ENCODE measurements around the gene L3MBTL4. TPM values are rescaled to one million over a fixed set of nuclear protein-coding genes. Genes with fewer than 3 reads are reported as not detected.
"Not testable (repeated sequence)": the region's sequence is repeated elsewhere in the genome, so short reads cannot be mapped to it uniquely, and the experiment has no call there.

L3MBTL4 gene
- total RNA-seq, 1 donor from 2014 or later: 1.1 TPM

- intact Hi-C loops (cut with micrococcal nuclease): not testable (repeated sequence)
Measured at GRCh38 chr18:6047596-6047995, 367.1 kb downstream of the L3MBTL4 start.

GRCh38 chr18:6044773-6045172, 369.9 kb downstream of the L3MBTL4 start:
- intact Hi-C loops (cut with micrococcal nuclease): no loop called here

GRCh38 chr18:6044319-6044718, 370.4 kb downstream of the L3MBTL4 start:
- intact Hi-C loops (cut with micrococcal nuclease): no loop called here

- intact Hi-C loops (cut with micrococcal nuclease): no loop called here
Measured at GRCh38 chr18:6039055-6039454, 375.7 kb downstream of the L3MBTL4 start.

GRCh38 chr18:6031442-6031841, 383.3 kb downstream of the L3MBTL4 start:
- intact Hi-C loops (cut with micrococcal nuclease): no loop called here

GRCh38 chr18:6031002-6031401, 383.7 kb downstream of the L3MBTL4 start:
- intact Hi-C loops (cut with micrococcal nuclease): no loop called here

GRCh38 chr18:6024745-6025248, 389.9 kb downstream of the L3MBTL4 start:
- intact Hi-C loops (cut with micrococcal nuclease): no loop called here

GRCh38 chr18:6023551-6023950, 391.2 kb downstream of the L3MBTL4 start:
- intact Hi-C loops (cut with micrococcal nuclease): no loop called here

- intact Hi-C loops (cut with micrococcal nuclease): no loop called here
Measured at GRCh38 chr18:6022845-6023244, 391.9 kb downstream of the L3MBTL4 start.

GRCh38 chr18:6022074-6022444, 392.7 kb downstream of the L3MBTL4 start:
- intact Hi-C loops (cut with micrococcal nuclease): no loop called here

GRCh38 chr18:6021306-6022073, 393.2 kb downstream of the L3MBTL4 start:
- intact Hi-C loops (cut with micrococcal nuclease): no loop called here

GRCh38 chr18:6018671-6019070, 396.0 kb downstream of the L3MBTL4 start:
- intact Hi-C loops (cut with micrococcal nuclease): no loop called here

- intact Hi-C loops (cut with micrococcal nuclease): no loop called here
Measured at GRCh38 chr18:6017171-6017570, 397.5 kb downstream of the L3MBTL4 start.

- intact Hi-C loops (cut with micrococcal nuclease): no loop called here
Measured at GRCh38 chr18:6015364-6015763, 399.3 kb downstream of the L3MBTL4 start.

GRCh38 chr18:6013171-6013810, 401.4 kb downstream of the L3MBTL4 start:
- intact Hi-C loops (cut with micrococcal nuclease): no loop called here

GRCh38 chr18:6010921-6011320, 403.8 kb downstream of the L3MBTL4 start:
- intact Hi-C loops (cut with micrococcal nuclease): no loop called here

GRCh38 chr18:6010284-6010683, 404.4 kb downstream of the L3MBTL4 start:
- intact Hi-C loops (cut with micrococcal nuclease): no loop called here

GRCh38 chr18:6009756-6010155, 405.0 kb downstream of the L3MBTL4 start:
- intact Hi-C loops (cut with micrococcal nuclease): no loop called here

GRCh38 chr18:6004683-6005082, 410.0 kb downstream of the L3MBTL4 start:
- intact Hi-C loops (cut with micrococcal nuclease): loop anchor here (1.0 to 5.0 kb wide), 2 partner anchors 410 to 707 kb away; partner anchors contain the start of genes L3MBTL4 and ZBTB14

GRCh38 chr18:6004119-6004518, 410.6 kb downstream of the L3MBTL4 start:
- intact Hi-C loops (cut with micrococcal nuclease): loop anchor here (1.0 to 5.0 kb wide), 2 partner anchors 410 to 707 kb away; partner anchors contain the start of genes L3MBTL4 and ZBTB14

- intact Hi-C loops (cut with micrococcal nuclease): loop anchor here (5.0 kb wide), 1 partner anchor 705 kb away; the partner anchor contains the start of gene ZBTB14
Measured at GRCh38 chr18:6001867-6002266, 412.8 kb downstream of the L3MBTL4 start.

- intact Hi-C loops (cut with micrococcal nuclease): no loop called here
Measured at GRCh38 chr18:5998907-5999306, 415.8 kb downstream of the L3MBTL4 start.
